HG03280 (cell line): Measurements from ENCODE around the gene ART1.
"Not testable (repeated sequence)": the region's sequence is repeated elsewhere in the genome, so short reads cannot be mapped to it uniquely, and the experiment has no call there.

Experiments
- ATAC-seq: cut with Tn5 transposase; IDR thresholded peaks from one replicate; pipeline ENCODE4 v1.9.1; 2021; ENCODE audit warnings: mild to moderate bottlenecking, moderate library complexity; ENCODE audit not compliant: unreplicated experiment

ART1 gene

GRCh38 chr11:3631331-3631730 is 13.6 kb upstream of the ART1 start:
- ATAC-seq = no peak

GRCh38 chr11:3632070-3632660 is 12.8 kb upstream of the ART1 start:
- ATAC-seq = no peak

DNA sequence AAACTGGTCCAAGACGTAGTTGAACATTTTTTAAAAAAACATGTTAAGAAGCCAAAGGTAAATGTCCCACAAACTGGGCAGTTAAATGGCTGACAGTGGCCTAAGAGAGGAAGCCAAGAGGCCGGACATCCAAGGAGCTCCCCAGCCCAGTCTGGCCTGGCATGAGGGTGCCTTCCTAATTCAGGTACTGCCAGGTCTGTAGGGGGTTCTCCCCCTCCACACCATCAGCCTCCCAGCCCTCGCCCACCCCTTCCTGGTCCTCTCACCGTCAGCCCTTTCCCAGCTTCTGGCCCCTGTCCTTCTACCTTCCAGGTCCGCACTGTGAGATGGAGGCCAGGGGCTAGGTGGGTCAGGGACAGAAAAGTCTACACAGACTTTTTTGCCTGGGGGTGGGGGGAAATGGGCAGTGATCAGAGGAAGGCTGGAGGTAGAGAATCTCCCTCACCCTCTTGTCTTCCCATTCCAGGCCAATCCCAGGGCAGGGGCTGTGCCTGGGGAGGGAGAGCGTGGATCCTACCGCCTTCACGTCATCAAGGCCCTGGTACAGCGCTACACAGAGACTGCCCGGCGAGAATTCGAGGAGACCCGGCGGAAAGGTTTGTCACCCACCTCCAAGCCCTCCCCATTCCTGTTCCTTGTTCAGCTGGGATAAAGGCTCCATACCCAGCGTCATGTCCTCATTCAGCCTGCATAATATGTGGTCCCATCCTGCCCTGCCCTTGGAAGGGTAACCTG is 9.1 kb upstream of the ART1 start:
- no peak for ATAC-seq

DNA sequence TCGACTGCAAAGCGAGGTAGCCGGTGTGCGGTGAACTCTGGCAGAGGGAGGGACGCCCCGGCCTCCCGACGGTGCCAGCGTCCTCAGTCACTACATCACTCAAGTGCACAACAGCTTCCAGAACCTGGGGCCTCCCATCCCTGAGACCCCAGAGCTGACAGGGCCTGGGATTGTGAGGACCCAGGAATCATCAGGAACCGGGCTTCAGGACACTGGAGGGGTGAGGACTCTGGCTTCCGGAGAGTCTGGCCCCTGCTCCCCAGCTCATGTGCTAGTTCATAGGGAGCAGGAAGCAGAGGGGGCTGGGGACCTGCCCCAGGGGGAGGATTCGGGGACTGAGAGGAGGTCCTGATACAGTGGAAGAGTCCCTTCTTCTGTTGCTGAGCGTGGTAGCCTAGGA is 7.7 kb upstream of the ART1 start:
- ATAC-seq = no peak

GRCh38 chr11:3638513-3638912 is 6.4 kb upstream of the ART1 start:
- ATAC-seq = no peak

DNA sequence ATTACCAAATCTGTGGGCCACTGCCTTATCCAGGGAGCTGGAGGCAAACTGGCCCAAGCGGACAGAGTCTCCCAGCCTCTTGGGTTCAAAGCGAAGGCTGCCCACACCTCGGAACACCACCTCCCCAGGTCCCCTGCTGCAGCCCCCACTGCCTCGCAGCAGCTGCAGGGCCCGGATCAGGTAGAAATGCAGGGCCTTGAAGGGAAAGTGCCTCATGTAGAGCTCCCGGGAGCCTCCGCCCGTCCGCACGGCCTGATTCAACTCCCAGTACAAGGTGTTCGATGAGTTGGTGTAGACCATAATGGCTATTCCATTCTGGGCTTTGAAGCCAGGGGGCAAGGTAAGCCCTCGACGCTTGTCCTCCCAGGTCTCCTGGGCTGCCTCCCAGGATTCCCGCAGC is 5.1 kb upstream of the ART1 start:
- ATAC-seq = no peak

DNA sequence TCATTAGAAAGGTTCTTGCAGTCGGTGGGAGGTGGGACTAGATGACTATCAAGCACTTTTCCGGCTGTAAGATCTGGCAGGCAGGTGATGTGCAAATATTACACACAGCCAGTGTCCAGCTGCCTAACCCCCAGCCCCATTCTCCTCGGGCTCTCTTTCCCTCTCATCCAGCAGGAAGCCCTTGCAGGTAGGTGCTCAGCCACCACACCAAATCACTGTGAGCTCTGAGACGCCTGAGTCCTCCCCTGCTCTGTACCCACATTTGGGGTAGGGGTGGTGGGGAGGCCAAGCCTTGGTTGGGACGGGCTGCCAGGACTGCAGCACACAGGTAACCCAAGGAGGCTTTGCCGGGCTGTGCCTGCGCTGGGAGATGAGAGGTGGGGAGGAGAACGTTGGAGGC is 3.7 kb upstream of the ART1 start:
- no peak for ATAC-seq

DNA sequence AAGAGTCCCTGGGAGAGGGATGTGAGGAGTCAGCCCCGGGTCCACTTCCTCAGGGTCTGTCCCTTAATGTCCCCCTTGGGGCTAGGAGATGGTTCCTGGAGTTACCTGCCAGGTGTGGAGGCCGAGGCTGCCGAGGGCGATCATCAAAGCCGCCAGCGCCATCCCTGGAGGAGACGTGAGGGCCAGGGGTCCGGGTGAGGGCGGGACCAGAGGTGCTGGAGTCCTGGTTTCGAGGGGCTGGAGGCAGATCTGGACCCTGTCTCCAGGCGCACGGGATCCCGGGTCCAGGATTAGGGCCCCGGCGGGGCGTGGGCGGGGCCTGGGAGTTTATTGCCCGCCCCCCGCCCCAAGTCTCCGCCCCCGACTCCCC is 3.2 kb upstream of the ART1 start, which contains the start of gene ART5:
ART5 (minus strand) TSS at position 292 of the 370 bp plus-strand sequence; CDS start at position 162, 130 bp downstream.
- ATAC-seq = no peak

DNA sequence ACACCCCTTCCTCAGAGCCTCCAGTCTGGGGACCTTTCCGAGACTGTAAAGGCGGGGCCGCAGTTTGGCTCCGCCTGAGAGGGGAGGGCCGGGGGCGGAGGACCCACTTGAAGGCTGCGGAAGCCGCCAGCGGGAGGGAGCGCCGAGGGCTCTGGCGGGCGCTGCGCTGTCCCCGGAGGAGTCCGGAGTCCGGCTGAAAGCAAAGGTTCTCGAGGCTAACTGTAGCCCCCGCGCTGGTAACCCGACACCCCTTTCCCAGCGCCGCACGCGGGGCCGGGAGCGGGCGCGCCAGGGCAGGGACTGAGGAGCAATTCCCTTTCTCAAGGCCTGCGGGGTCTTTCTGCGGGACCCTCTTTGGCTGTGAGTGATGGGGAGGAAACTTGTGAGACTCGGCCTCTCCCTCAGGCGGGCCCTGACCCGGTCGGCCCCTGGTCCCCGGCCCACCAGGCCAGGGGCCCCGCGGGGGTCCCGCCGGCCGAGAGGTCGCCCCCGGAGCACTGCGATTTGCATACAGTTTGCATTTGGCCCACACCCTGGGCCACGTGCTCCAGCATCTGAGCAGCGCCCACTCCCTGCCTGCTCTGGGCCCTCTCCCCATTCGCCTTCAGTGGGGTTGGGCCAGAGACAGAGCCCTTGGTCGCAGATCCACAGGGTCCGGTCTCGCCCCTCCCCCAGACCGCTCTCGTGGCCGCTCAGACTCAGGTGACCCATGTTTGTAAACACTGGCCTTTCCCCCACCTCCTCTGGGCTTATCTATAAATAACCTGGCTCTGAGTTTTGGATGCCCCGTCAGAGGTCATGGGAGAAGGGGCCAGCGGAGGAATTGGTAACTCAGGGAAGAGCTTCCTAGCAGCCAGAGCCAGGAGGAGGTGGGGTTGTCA is 2.6 kb upstream of the ART1 start:
- no peak for ATAC-seq

- not testable (repeated sequence) for ATAC-seq
Observed at GRCh38 chr11:3643102-3643546, 1.8 kb upstream of the ART1 start.

DNA sequence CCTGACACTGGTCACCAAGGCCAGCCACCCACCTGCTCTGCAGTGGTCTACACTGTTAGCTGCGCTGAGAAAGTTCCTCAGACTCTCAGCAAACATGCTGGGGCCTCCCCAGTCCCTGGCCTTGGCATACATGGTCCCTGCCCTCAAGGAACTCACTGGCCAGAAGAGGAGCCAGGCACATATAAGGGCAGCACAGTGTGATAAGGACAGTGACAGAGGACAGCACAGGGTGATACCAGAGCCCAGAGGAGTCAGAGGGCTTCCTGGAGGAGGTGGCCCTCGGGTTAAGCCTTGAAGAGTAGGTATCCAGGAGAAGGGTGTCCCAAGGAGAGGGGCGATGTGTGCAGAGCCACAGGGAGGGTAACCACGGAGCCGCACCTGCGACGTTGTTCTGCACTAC is 624 bp downstream of the ART1 start:
- ATAC-seq = no peak

DNA sequence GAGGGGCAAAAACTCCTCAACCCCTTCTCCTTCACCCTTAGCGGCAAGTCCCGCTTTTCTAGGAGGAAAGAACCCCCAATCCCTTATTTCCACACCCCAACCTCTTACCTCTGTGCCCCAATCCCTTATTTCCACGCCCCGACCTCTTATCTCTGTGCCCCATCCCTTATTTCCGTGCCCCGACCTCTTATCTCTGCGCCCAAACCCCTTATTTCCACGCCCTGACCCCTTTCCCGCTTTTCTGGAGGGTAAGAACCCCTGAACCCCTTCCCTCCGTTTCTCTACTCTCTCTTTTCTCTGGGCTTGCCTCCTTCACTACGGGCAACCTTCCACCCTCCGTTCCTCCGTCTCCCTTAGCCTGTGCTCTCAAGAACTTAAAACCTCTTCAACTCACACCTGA is 3.9 kb downstream of the ART1 start:
- ATAC-seq = not testable (repeated sequence)

- not testable (repeated sequence) for ATAC-seq
Observed at GRCh38 chr11:3649374-3649773, 4.4 kb downstream of the ART1 start.

GRCh38 chr11:3652514-3652913 is 7.6 kb downstream of the ART1 start:
- ATAC-seq = not testable (repeated sequence)

GRCh38 chr11:3655547-3655946 is 10.6 kb downstream of the ART1 start:
- no peak for ATAC-seq

- ATAC-seq = not testable (repeated sequence)
Observed at GRCh38 chr11:3657331-3657730, 12.4 kb downstream of the ART1 start.

DNA sequence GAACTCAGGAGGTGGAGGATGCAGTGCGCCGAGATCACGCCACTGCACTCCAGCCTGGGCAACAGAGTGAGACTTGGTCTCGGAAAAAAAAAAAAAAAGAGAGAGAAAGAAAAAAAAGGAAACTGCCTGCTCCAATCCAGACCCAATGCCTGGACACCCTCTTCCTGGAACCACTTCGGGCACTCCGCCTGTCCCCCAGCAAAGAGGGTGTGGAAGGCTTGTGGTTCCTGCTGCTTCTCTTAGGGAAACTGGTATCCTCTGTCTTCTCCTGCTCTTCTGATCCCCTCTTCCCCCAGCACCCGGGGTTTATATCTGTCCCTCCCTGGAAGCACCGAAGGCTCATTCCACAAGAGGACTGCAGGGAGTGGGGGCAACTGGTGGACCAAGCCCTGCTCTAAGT is 13.3 kb downstream of the ART1 start:
- ATAC-seq = no peak

DNA sequence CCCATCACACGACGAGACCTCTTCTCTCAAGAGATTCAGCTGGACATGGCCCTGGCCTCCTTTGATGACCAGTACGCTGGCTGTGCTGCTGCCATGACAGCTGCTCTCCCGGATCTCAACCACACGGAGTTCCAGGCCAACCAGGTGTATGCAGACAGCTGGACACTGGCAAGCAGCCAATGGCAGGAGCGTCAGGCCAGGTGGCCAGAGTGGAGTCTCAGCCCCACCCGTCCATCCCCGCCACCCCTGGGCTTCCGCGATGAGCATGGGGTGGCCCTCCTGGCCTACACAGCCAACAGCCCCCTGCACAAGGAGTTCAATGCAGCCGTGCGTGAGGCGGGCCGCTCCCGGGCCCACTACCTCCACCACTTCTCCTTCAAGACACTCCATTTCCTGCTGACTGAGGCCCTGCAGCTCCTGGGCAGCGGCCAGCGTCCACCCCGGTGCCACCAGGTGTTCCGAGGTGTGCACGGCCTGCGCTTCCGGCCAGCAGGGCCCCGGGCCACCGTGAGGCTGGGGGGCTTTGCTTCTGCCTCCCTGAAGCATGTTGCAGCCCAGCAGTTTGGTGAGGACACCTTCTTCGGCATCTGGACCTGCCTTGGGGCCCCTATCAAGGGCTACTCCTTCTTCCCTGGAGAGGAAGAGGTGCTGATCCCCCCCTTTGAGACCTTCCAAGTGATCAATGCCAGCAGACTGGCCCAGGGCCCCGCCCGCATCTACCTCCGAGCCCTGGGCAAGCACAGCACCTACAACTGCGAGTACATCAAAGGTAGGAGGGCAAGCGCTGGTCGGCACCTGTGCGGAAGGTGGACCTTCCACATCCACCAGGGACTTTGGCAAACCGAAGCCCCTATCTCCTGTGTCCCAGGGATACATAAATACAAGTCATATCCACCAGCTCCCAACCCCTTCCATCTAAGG is 14.9 kb downstream of the ART1 start:
- ATAC-seq = no peak

DNA sequence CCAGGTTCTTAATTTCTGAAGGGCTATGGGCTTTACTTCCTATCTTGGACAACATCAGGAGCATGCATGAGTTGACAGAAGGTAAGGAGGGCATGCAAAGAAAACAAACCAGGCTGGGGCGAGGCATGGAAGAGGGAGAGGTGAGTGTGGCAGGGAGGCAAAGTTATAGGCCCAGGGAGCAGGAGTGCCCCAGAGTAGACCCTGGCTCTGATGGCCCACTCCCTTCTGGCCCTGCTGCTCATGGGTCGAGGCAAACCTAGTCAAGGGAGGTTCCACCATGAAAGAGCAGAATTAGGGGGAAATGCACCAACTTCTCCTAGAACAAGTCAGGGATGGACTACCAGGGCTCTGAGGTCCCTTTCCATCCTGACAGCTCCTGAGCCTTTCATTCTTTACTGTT is 16.0 kb downstream of the ART1 start:
- no peak for ATAC-seq

DNA sequence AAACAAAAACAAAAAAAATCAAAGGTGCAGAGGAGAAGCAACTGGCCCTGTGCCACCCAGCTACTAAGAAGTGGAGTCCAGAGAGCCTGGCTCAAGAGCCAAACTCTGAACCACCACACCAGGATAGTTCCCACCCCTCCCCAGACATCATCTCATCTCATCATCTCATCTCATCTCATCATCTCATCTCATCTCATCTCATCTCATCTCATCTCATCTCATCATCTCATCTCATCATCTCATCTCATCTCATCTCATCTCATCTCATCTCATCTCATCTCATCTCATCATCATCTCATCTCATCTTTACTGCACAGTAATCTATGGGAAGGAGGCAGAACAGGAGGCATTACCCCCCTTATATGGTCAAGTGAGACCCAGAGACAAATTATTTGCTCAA is 17.9 kb downstream of the ART1 start:
- no peak for ATAC-seq
